Measurements from ENCODE around the gene TENT4B.
"Not testable (repeated sequence)": the region's sequence is repeated elsewhere in the genome, so short reads cannot be mapped to it uniquely, and the experiment has no call there.

TENT4B gene

GRCh38 chr16:50155925-50156324 is 2.8 kb downstream of the TENT4B start:
- DNase-seq, result no peak

GRCh38 chr16:50156590-50156989 is 3.5 kb downstream of the TENT4B start:
- no peak for DNase-seq

GRCh38 chr16:50160495-50161164 is 7.5 kb downstream of the TENT4B start:
- no peak for DNase-seq

GRCh38 chr16:50161950-50162349 is 8.8 kb downstream of the TENT4B start:
- no peak for DNase-seq

- DNase-seq, result no peak
These were observed 12.4 kb downstream of the TENT4B start for GRCh38 chr16:50165473-50165872.

- DNase-seq, result no peak
These were observed 13.7 kb downstream of the TENT4B start for GRCh38 chr16:50166511-50167500.

- DNase-seq, result no peak
These were observed 14.4 kb downstream of the TENT4B start for GRCh38 chr16:50167556-50167955.

- DNase-seq, result no peak
These were observed 16.5 kb downstream of the TENT4B start for GRCh38 chr16:50169555-50170096.

- not testable (repeated sequence) for DNase-seq
These were observed 18.7 kb downstream of the TENT4B start for GRCh38 chr16:50171773-50172172.

GRCh38 chr16:50172195-50172922 is 19.3 kb downstream of the TENT4B start:
- no peak for DNase-seq

- DNase-seq, result no peak
These were observed 20.2 kb downstream of the TENT4B start for GRCh38 chr16:50173316-50173715.

- no peak for DNase-seq
These were observed 25.4 kb downstream of the TENT4B start for GRCh38 chr16:50178491-50178941.

- DNase-seq, result no peak
These were observed 29.3 kb downstream of the TENT4B start for GRCh38 chr16:50182441-50182840.

GRCh38 chr16:50183316-50183715 is 30.2 kb downstream of the TENT4B start:
- DNase-seq, result no peak

- DNase-seq, result no peak
These were observed 31.9 kb downstream of the TENT4B start for GRCh38 chr16:50185005-50185505.

GRCh38 chr16:50188619-50189136 is 35.6 kb downstream of the TENT4B start:
- no peak for DNase-seq

GRCh38 chr16:50190292-50190691 is 37.2 kb downstream of the TENT4B start:
- no peak for DNase-seq

- no peak for DNase-seq
These were observed 39.4 kb downstream of the TENT4B start for GRCh38 chr16:50192386-50193050.

- no peak for DNase-seq
These were observed 40.5 kb downstream of the TENT4B start for GRCh38 chr16:50193594-50193993.

- DNase-seq, result no peak
These were observed 42.2 kb downstream of the TENT4B start for GRCh38 chr16:50195276-50195675.

- no peak for DNase-seq
These were observed 42.6 kb downstream of the TENT4B start for GRCh38 chr16:50195756-50196155.

- no peak for DNase-seq
These were observed 44.5 kb downstream of the TENT4B start for GRCh38 chr16:50197582-50197981.

Data from NCI-H187 (cell line).